GM12878 (cell line): ENCODE data around the gene NSA2. TPM values are rescaled to one million over a fixed set of nuclear protein-coding genes. Genes with fewer than 3 reads are reported as not detected.

Source experiments
- ATF2 ChIP-seq: IDR thresholded peaks from 2 replicates; pipeline ENCODE4 v1.6.1; 2012; ENCODE audit warnings: low read length, inconsistent platforms
- BACH1 ChIP-seq: fragments of 450-650 bp; IDR thresholded peaks from 2 replicates; pipeline ENCODE4 v1.6.1; 2017; ENCODE audit warnings: mild to moderate bottlenecking, borderline replicate concordance
- CEBPZ ChIP-seq: fragments of 150-350 bp; IDR thresholded peaks from 2 replicates; pipeline ENCODE4 v1.6.1; 2016; ENCODE audit warnings: low read depth, low read length
- CREB1 ChIP-seq: IDR thresholded peaks from 2 replicates; pipeline ENCODE4 v1.6.1; 2012; ENCODE audit warnings: low read depth, mild to moderate bottlenecking, inconsistent platforms
- EZH2 ChIP-seq: IDR thresholded peaks from 2 replicates; pipeline ENCODE4 v1.6.1; 2012; ENCODE audit warnings: low read depth, mild to moderate bottlenecking, control low read depth, inconsistent platforms, low read length, borderline replicate concordance; ENCODE audit not compliant: control insufficient read depth
- GABPA ChIP-seq: IDR thresholded peaks from 2 replicates; pipeline ENCODE4 v1.6.1; 2014; ENCODE audit warnings: antibody characterized with exemption, low read depth, mild to moderate bottlenecking, inconsistent platforms
- HSF1 ChIP-seq: fragments of 150-350 bp; IDR thresholded peaks from 2 replicates; pipeline ENCODE4 v1.6.1; 2014; ENCODE audit warnings: mild to moderate bottlenecking, low read depth, low read length
- IKZF2 ChIP-seq, 2 experiments: fragments of 450-650 bp; IDR thresholded peaks; 2 replicates each; pipeline ENCODE4 v1.6.1; 2017; ENCODE audit warnings: mild to moderate bottlenecking in 2 of 2, moderate library complexity in 2 of 2
- MLLT1 ChIP-seq: fragments of 450-650 bp; IDR thresholded peaks from 2 replicates; pipeline ENCODE4 v1.6.1; 2016; ENCODE audit warnings: mild to moderate bottlenecking
- NR2F1 ChIP-seq: fragments of 450-650 bp; conservative IDR thresholded peaks from 2 replicates; pipeline ENCODE4 v1.6.1; 2017; ENCODE audit warnings: mild to moderate bottlenecking
- SMAD5 ChIP-seq: IDR thresholded peaks from 2 replicates; pipeline ENCODE4 v1.6.1; 2016; ENCODE audit warnings: antibody characterized with exemption, low read depth
- polyA plus RNA-seq, 11 experiments: library from polyadenylated mRNA; depleted of rRNA in 4 of 11; unstranded in 6 of 11; stranded (reverse) in 5 of 11; fragments of >200 nt; fragmentation: Nextera tagmentation in 4 of 11; fragmentation: Illumina TruSeq in 1 of 11; extraction: Ambion mirVana in 4 of 11; extraction: Trizol in 1 of 11; gene quantifications; 1 replicate in 1 of 11; 2 replicates in 10 of 11; pipeline versions ENCODE4 v1.2.1 to v1.2.3, GENCODE V29; 2011 to 2016; ENCODE audit warnings: inconsistent platforms in 2 of 11, missing spikeins in 2 of 11, low read depth in 1 of 11
- total RNA-seq, 4 experiments: library from RNA; depleted of rRNA in 3 of 4; stranded (reverse); fragments of >200 nt in 3 of 4; fragmentation: Illumina TruSeq in 1 of 4; extraction: Trizol in 1 of 4; gene quantifications; 2 replicates each; pipeline versions ENCODE4 v1.2.1 to v1.2.3, GENCODE V29; 2013 to 2021
- TF ChIP-seq, protein P1 (sequence below): IDR thresholded peaks from 2 replicates; pipeline ENCODE4 v1.6.1; 2012; ENCODE audit warnings: improper control_type of control experiment, low read depth, low read length; ENCODE audit not compliant: insufficient replicate concordance
- TF ChIP-seq, protein P2 (sequence below): IDR thresholded peaks from 2 replicates; pipeline ENCODE4 v1.6.1; 2012; ENCODE audit warnings: low read depth, low read length, improper control_type of control experiment

Gene NSA2
- total and polyA plus RNA-seq, 10 of the 15 experiments (the other 5 are each of a cell fraction or from before 2014, with no cell fraction given) = 77.8 to 317 (median 143) TPM

GRCh38 chr5:74766849-74767578 lies at the start of gene NSA2, which contains the start of gene GFM2 (continued):
- TF ChIP-seq CEBPZ (peak; percentile 44; the same call in 1 of the 2 replicates), HSF1 (peak; percentile 74; the same call in 1 of the 2 replicates), EZH2 (no peak), NR2F1 (peak; percentile 49; the same call in 1 of the 2 replicates), GABPA (peak; percentile 100), BACH1 (no peak), SMAD5 (peak; percentile 70; the same call in 1 of the 2 replicates), CREB1 (peak; percentile 75), ATF2 (no peak), IKZF2 (IDR thresholded peaks at IDR 0.05) (no peak; a peak in 1 of 4 replicates), MLLT1 (peak; percentile 36; the same call in 1 of the 2 replicates)
- TF ChIP-seq, protein P1, sequence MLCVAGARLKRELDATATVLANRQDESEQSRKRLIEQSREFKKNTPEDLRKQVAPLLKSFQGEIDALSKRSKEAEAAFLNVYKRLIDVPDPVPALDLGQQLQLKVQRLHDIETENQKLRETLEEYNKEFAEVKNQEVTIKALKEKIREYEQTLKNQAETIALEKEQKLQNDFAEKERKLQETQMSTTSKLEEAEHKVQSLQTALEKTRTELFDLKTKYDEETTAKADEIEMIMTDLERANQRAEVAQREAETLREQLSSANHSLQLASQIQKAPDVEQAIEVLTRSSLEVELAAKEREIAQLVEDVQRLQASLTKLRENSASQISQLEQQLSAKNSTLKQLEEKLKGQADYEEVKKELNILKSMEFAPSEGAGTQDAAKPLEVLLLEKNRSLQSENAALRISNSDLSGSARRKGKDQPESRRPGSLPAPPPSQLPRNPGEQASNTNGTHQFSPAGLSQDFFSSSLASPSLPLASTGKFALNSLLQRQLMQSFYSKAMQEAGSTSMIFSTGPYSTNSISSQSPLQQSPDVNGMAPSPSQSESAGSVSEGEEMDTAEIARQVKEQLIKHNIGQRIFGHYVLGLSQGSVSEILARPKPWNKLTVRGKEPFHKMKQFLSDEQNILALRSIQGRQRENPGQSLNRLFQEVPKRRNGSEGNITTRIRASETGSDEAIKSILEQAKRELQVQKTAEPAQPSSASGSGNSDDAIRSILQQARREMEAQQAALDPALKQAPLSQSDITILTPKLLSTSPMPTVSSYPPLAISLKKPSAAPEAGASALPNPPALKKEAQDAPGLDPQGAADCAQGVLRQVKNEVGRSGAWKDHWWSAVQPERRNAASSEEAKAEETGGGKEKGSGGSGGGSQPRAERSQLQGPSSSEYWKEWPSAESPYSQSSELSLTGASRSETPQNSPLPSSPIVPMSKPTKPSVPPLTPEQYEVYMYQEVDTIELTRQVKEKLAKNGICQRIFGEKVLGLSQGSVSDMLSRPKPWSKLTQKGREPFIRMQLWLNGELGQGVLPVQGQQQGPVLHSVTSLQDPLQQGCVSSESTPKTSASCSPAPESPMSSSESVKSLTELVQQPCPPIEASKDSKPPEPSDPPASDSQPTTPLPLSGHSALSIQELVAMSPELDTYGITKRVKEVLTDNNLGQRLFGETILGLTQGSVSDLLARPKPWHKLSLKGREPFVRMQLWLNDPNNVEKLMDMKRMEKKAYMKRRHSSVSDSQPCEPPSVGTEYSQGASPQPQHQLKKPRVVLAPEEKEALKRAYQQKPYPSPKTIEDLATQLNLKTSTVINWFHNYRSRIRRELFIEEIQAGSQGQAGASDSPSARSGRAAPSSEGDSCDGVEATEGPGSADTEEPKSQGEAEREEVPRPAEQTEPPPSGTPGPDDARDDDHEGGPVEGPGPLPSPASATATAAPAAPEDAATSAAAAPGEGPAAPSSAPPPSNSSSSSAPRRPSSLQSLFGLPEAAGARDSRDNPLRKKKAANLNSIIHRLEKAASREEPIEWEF = no peak
- TF ChIP-seq, protein P2, sequence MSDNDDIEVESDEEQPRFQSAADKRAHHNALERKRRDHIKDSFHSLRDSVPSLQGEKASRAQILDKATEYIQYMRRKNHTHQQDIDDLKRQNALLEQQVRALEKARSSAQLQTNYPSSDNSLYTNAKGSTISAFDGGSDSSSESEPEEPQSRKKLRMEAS = peak; percentile 73
